DND-41 (cell line): ENCODE results near the gene MED8.

Source experiments
- ATAC-seq: fragments of 200-7000 bp; cut with Tn5 transposase; 3 replicates; pipeline ENCODE4 v1.9.1; 2021; ENCODE audit warnings: low read depth; ENCODE audit not compliant: insufficient read depth
- DNase-seq: peaks from one replicate; pipeline ENCODE4 v3.0.0-alpha.2; 2020
- H2AFZ ChIP-seq: 2 replicates; pipeline ENCODE4 v1.6.0; 2012; ENCODE audit warnings: low read depth, low read length
- H3K27ac ChIP-seq: 2 replicates; pipeline ENCODE4 v1.5.1; 2012; ENCODE audit warnings: low read length, inconsistent platforms
- H3K27me3 ChIP-seq: fragments of 200-600 bp; sonication (generic); 2 replicates; pipeline ENCODE4 v1.6.0; 2012; ENCODE audit warnings: low read length, mild to moderate bottlenecking, inconsistent platforms; ENCODE audit not compliant: insufficient read depth, poor library complexity
- H3K36me3 ChIP-seq: 2 replicates; pipeline ENCODE4 v1.5.1; 2012; ENCODE audit warnings: low read length, inconsistent platforms; ENCODE audit not compliant: insufficient read depth
- H3K4me1 ChIP-seq: 2 replicates; pipeline ENCODE4 v1.5.1; 2012; ENCODE audit warnings: mild to moderate bottlenecking, low read length; ENCODE audit not compliant: insufficient read depth
- H3K4me2 ChIP-seq: 2 replicates; pipeline ENCODE4 v1.6.0; 2012; ENCODE audit warnings: mild to moderate bottlenecking, moderate library complexity, low read length, inconsistent platforms; ENCODE audit not compliant: insufficient read depth
- H3K4me3 ChIP-seq, 2 experiments: fragments of 200-600 bp in 1 of 2; shearing (Covaris generic) in 1 of 2; 2 replicates each; pipeline ENCODE4 v1.5.1; 2012 to 2016; ENCODE audit warnings: inconsistent platforms in 2 of 2, low read length in 2 of 2, mild to moderate bottlenecking in 2 of 2, low read depth in 1 of 2, moderate library complexity in 1 of 2
- H3K79me2 ChIP-seq: 2 replicates; pipeline ENCODE4 v1.6.0; 2012; ENCODE audit warnings: low read length, inconsistent platforms; ENCODE audit not compliant: insufficient read depth
- H3K9ac ChIP-seq: 2 replicates; pipeline ENCODE4 v1.6.0; 2012; ENCODE audit warnings: low read depth, mild to moderate bottlenecking, inconsistent platforms, low read length, moderate library complexity
- H3K9me3 ChIP-seq: 2 replicates; pipeline ENCODE4 v1.5.1; 2012; ENCODE audit warnings: low read length, moderate library complexity, mild to moderate bottlenecking, inconsistent platforms; ENCODE audit not compliant: insufficient read depth, severe bottlenecking
- H4K20me1 ChIP-seq: 2 replicates; pipeline ENCODE4 v1.6.0; 2012; ENCODE audit warnings: low read length; ENCODE audit not compliant: insufficient read depth
- CTCF ChIP-seq: IDR thresholded peaks from 2 replicates; pipeline ENCODE4 v1.5.1; 2012; ENCODE audit warnings: borderline replicate concordance, low read length, moderate library complexity, mild to moderate bottlenecking; ENCODE audit not compliant: poor library complexity, severe bottlenecking; ENCODE audit errors: extremely low read depth
- EZH2 ChIP-seq: IDR thresholded peaks from 3 replicates; pipeline ENCODE4 v1.6.1; 2012; ENCODE audit warnings: borderline replicate concordance, low read depth, mild to moderate bottlenecking, moderate library complexity, low read length, inconsistent platforms; ENCODE audit not compliant: severe bottlenecking

Gene MED8

GRCh38 chr1:43421396-43421795, 31.8 kb upstream of the MED8 start:
- no peak for TF ChIP-seq EZH2
- TF ChIP-seq CTCF: no peak
- H4K20me1 ChIP-seq: peaks cover 11% of the 10 kb centered on the region; the same call in 1 of the 2 replicates
- DNase-seq (no peak), ATAC-seq (no peak)
- no peaks in the 10 kb centered on the region for H3K27me3 ChIP-seq
- H3K4me3 ChIP-seq: no peak overlapping the region
- H3K79me2 ChIP-seq: no peaks in the 10 kb centered on the region
- no peak overlapping the region for H3K4me2 ChIP-seq
- peaks cover 98% of the 10 kb centered on the region for H3K36me3 ChIP-seq
- no peak overlapping the region for H2AFZ ChIP-seq
- H3K9me3 ChIP-seq: no peaks in the 10 kb centered on the region
- H3K9ac ChIP-seq: no peak overlapping the region
- H3K4me1 ChIP-seq: no peaks in the 10 kb centered on the region
- no peak overlapping the region for H3K27ac ChIP-seq

GRCh38 chr1:43420874-43421273, 31.3 kb upstream of the MED8 start:
- Histone ChIP-seq H4K20me1 (peaks cover 11% of the 10 kb centered on the region; the same call in 1 of the 2 replicates), H3K4me3 (no peak overlapping the region), H3K36me3 (peaks cover 98% of the 10 kb centered on the region), H3K27ac (no peak overlapping the region), H3K9ac (no peak overlapping the region), H2AFZ (no peak overlapping the region), H3K4me2 (no peak overlapping the region), H3K27me3 (no peaks in the 10 kb centered on the region), H3K4me1 (no peaks in the 10 kb centered on the region), H3K9me3 (no peaks in the 10 kb centered on the region), H3K79me2 (no peaks in the 10 kb centered on the region)
- no peak for TF ChIP-seq EZH2
- TF ChIP-seq CTCF: no peak
- DNase-seq (no peak), ATAC-seq (no peak)

GRCh38 chr1:43419627-43420425, 30.2 kb upstream of the MED8 start:
- DNase-seq (no peak), ATAC-seq (no peak)
- H3K9ac ChIP-seq: no peak overlapping the region

More at GRCh38 chr1:43419627-43420425, 30.2 kb upstream of the MED8 start:
- no peaks in the 10 kb centered on the region for H3K27me3 ChIP-seq
- H3K27ac ChIP-seq: no peak overlapping the region
- H3K36me3 ChIP-seq: peaks cover 98% of the 10 kb centered on the region
- H3K79me2 ChIP-seq: no peaks in the 10 kb centered on the region
- H4K20me1 ChIP-seq: peaks cover 11% of the 10 kb centered on the region; the same call in 1 of the 2 replicates
- TF ChIP-seq EZH2 (no peak), CTCF (no peak)
- no peak overlapping the region for H2AFZ ChIP-seq
- H3K4me3 ChIP-seq: no peak overlapping the region
- H3K4me1 ChIP-seq: no peaks in the 10 kb centered on the region
- no peak overlapping the region for H3K4me2 ChIP-seq
- no peaks in the 10 kb centered on the region for H3K9me3 ChIP-seq
